CD4-positive, alpha-beta T cell treated with Interleukin-4 for 1 hour (primary cell): ENCODE data around the gene PRKAR2A.

Experiments used
- DNase-seq, 2 donors: peaks; one replicate each; pipeline ENCODE4 v3.0.0-alpha.2; 2020 to 2022

The PRKAR2A gene

GRCh38 chr3:48847504-48848423, at the start of gene PRKAR2A:
PRKAR2A (minus strand) TSS chr3:48847874; CDS start chr3:48847596, 278 bp downstream.
- peak; percentile 87 to 88 for DNase-seq

GRCh38 chr3:48896936-48897335, 49.3 kb upstream of the PRKAR2A start:
- no peak for DNase-seq

- DNase-seq = no peak
Observed at GRCh38 chr3:48894516-48894915, 46.8 kb upstream of the PRKAR2A start.

GRCh38 chr3:48891606-48892005, 43.9 kb upstream of the PRKAR2A start:
- no peak for DNase-seq

- DNase-seq = no peak
Observed at GRCh38 chr3:48885753-48886152, 38.1 kb upstream of the PRKAR2A start.

- no peak for DNase-seq
Observed at GRCh38 chr3:48881652-48882114, 34.0 kb upstream of the PRKAR2A start.

- DNase-seq = no peak
Observed at GRCh38 chr3:48881006-48881405, 33.3 kb upstream of the PRKAR2A start.

- no peak for DNase-seq
Observed at GRCh38 chr3:48879994-48880377, 32.3 kb upstream of the PRKAR2A start.

- DNase-seq = no peak
Observed at GRCh38 chr3:48879307-48879993, 31.8 kb upstream of the PRKAR2A start.

- no peak for DNase-seq
Observed at GRCh38 chr3:48877671-48878070, 30.0 kb upstream of the PRKAR2A start.

GRCh38 chr3:48863122-48863521, 15.4 kb upstream of the PRKAR2A start:
- DNase-seq = no peak

- no peak for DNase-seq
Observed at GRCh38 chr3:48859206-48859605, 11.5 kb upstream of the PRKAR2A start.

GRCh38 chr3:48858709-48859108, 11.0 kb upstream of the PRKAR2A start:
- no peak for DNase-seq

GRCh38 chr3:48857641-48858040, 10.0 kb upstream of the PRKAR2A start:
- no peak for DNase-seq

- no peak for DNase-seq
Observed at GRCh38 chr3:48856469-48856868, 8.8 kb upstream of the PRKAR2A start.

- no peak for DNase-seq
Observed at GRCh38 chr3:48855681-48856447, 8.2 kb upstream of the PRKAR2A start.

GRCh38 chr3:48852151-48852550, 4.5 kb upstream of the PRKAR2A start:
- no peak for DNase-seq

GRCh38 chr3:48851407-48851806, 3.7 kb upstream of the PRKAR2A start:
- DNase-seq = peak in 1 of 2 donors; percentile 6

GRCh38 chr3:48848816-48849515, 1.3 kb upstream of the PRKAR2A start:
- DNase-seq = no peak

- DNase-seq = peak; percentile 37 to 48
Observed at GRCh38 chr3:48847053-48847503, 596 bp downstream of the PRKAR2A start.

GRCh38 chr3:48845170-48845569, 2.5 kb downstream of the PRKAR2A start:
- DNase-seq = no peak

- DNase-seq = no peak
Observed at GRCh38 chr3:48837163-48837562, 10.5 kb downstream of the PRKAR2A start.
